Right atrium auricular region (tissue), 2 donors: Measurements from ENCODE around the gene NCAPG2. TPM values are rescaled to one million over a fixed set of nuclear protein-coding genes. Genes with fewer than 3 reads are reported as not detected.

Experiments used
- DNase-seq: peaks from one replicate; pipeline ENCODE4 v3.0.0-alpha.2; 2019; ENCODE audit warnings: low spot score
- H3K27ac ChIP-seq, 2 donors: fragments of 200-600 bp; sonication (generic); 1 replicate in 1 of 2; 2 replicates in 1 of 2; pipeline ENCODE4 v1.5.1; 2016 to 2019
- H3K27me3 ChIP-seq, 2 donors: fragments of 200-600 bp; sonication (generic); one replicate each; pipeline versions ENCODE4 v1.5.1 to v1.6.0; 2017 to 2019
- H3K36me3 ChIP-seq: fragments of 200-600 bp; sonication (generic); one replicate; pipeline ENCODE4 v1.5.1; 2016
- H3K4me1 ChIP-seq, 2 donors: fragments of 200-600 bp; sonication (generic); one replicate each; pipeline versions ENCODE4 v1.5.1 to v1.6.0; 2017 to 2019
- H3K4me3 ChIP-seq, 2 donors: fragments of 200-600 bp; sonication (generic); 1 replicate in 1 of 2; 2 replicates in 1 of 2; pipeline ENCODE4 v1.5.1; 2017 to 2019; ENCODE audit warnings: mild to moderate bottlenecking in 1 of 2, moderate library complexity in 1 of 2
- H3K9me3 ChIP-seq, 2 donors: fragments of 200-600 bp; sonication (generic); one replicate each; pipeline ENCODE4 v1.5.1; 2019
- total RNA-seq, 2 donors: library from RNA; depleted of rRNA; stranded (reverse); fragments of >200 nt; gene quantifications; one replicate each; pipeline ENCODE4 v1.1.0, GENCODE V29; 2016
- TF ChIP-seq, protein P1 (sequence below), 2 donors: fragments of 200-600 bp; sonication (generic); IDR thresholded peaks; one replicate each; pipeline ENCODE4 v1.5.1; 2019; ENCODE audit warnings: antibody characterized with exemption in 2 of 2

NCAPG2 gene
- total RNA-seq, 2 donors from 2014 or later = 2.8 to 3.1 TPM

DNA sequence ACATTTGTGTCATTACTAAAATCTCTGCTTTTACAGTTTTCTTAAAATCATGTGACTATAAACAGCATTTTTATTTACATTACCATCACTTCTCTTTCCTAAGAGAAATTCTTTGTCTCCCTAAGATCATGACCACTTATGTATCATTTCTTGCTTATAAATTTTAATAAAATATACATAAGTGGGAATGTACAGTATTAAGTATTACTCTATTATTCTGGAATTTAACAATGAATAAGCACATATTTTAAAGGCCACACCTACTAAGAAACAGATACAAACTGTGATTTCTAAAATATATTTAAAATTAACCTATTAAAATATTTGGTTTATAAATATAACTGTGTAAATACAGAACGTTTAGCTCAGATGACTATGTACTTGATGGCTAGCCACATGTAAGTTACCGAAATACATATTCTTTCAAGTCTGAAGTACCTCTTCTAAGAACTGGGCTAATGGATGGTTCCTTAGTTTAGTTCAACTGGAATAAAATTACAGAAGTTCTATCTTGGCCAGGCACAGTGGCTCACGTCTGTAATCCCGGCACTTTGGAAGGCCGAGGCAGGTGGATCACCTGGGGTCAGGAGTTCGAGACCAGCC lies 83.7 kb downstream of the NCAPG2 start:
- H3K27ac ChIP-seq = no peak overlapping the region
- no peaks in the 10 kb centered on the region for H3K9me3 ChIP-seq
- H3K36me3 ChIP-seq = no peaks in the 10 kb centered on the region
- TF ChIP-seq, protein P1, sequence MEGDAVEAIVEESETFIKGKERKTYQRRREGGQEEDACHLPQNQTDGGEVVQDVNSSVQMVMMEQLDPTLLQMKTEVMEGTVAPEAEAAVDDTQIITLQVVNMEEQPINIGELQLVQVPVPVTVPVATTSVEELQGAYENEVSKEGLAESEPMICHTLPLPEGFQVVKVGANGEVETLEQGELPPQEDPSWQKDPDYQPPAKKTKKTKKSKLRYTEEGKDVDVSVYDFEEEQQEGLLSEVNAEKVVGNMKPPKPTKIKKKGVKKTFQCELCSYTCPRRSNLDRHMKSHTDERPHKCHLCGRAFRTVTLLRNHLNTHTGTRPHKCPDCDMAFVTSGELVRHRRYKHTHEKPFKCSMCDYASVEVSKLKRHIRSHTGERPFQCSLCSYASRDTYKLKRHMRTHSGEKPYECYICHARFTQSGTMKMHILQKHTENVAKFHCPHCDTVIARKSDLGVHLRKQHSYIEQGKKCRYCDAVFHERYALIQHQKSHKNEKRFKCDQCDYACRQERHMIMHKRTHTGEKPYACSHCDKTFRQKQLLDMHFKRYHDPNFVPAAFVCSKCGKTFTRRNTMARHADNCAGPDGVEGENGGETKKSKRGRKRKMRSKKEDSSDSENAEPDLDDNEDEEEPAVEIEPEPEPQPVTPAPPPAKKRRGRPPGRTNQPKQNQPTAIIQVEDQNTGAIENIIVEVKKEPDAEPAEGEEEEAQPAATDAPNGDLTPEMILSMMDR (IDR thresholded peaks at IDR 0.05) = no peak
- no peak for DNase-seq
- H3K27me3 ChIP-seq = no peaks in the 10 kb centered on the region
- no peak overlapping the region for H3K4me3 ChIP-seq
- no peaks in the 10 kb centered on the region for H3K4me1 ChIP-seq

DNA sequence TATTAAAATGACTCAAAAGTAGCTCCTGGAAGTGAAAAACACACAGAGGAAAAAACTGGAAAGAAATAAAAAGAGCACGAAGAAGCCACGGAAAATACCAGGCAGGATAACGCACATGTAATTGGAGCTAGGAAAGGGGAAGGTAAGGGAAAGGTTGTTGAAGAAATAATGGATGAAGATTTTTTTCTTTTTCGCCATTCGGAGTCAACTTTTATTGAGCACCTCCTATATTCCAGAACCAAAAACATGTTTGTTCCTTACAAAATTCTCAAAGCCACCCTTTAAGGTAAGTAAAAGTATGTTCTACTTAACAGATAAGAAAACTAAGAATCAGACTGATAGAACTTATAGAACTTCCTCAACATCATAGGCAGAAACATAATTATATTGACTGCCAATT lies 84.2 kb downstream of the NCAPG2 start:
- Histone ChIP-seq H3K9me3 (no peaks in the 10 kb centered on the region), H3K4me1 (no peaks in the 10 kb centered on the region), H3K27me3 (no peaks in the 10 kb centered on the region), H3K36me3 (no peaks in the 10 kb centered on the region), H3K4me3 (no peak overlapping the region), H3K27ac (no peak overlapping the region)
- TF ChIP-seq, protein P1 (IDR thresholded peaks at IDR 0.05) = no peak
- DNase-seq = no peak

GRCh38 chr7:158618745-158619140 lies 85.9 kb downstream of the NCAPG2 start:
- Histone ChIP-seq H3K4me3 (no peak overlapping the region), H3K27ac (no peak overlapping the region), H3K36me3 (no peaks in the 10 kb centered on the region), H3K27me3 (no peaks in the 10 kb centered on the region), H3K9me3 (no peaks in the 10 kb centered on the region), H3K4me1 (no peaks in the 10 kb centered on the region)
- TF ChIP-seq, protein P1 (IDR thresholded peaks at IDR 0.05) = no peak
- DNase-seq = no peak

DNA sequence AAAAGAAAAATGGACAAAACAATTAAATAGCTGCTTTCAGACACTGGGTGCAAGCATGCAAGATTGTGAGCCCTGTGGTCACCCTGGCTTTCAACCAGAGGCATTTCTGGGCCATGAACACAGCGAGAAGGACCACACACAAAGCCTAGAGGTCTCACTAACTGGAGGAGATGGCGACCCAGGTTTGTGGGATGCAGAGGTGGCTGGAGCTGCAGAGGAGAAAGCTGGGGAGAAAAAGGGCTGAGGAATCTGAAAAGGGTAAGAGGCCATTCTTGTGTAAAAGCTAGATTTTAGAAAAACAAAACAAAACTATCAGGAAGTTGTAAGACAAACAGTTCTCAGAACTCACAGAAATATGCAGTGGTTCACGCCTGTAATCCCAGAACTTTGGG lies 86.9 kb downstream of the NCAPG2 start:
- Histone ChIP-seq H3K4me3 (no peak overlapping the region), H3K27ac (no peak overlapping the region), H3K27me3 (no peaks in the 10 kb centered on the region), H3K36me3 (no peaks in the 10 kb centered on the region), H3K4me1 (no peaks in the 10 kb centered on the region), H3K9me3 (no peaks in the 10 kb centered on the region)
- no peak for DNase-seq
- TF ChIP-seq, protein P1 (IDR thresholded peaks at IDR 0.05) = no peak

DNA sequence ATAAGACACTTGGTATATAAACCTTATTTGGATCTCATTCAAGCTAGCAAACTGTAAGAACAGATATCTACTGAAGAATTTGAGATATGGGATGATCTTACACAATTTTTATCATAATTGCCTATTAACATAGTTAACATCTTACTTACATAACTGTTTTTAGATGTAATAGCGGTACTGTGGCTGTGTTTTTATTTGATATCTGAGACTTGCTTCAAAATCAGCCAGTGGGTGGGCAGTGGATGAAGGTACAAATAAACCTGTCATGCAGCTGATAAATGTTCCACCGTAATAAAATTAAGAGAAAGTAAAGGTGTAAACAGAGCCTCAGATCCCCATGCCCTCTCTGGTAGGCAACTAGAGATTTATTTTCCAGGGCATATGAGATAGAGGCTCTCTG lies 88.6 kb downstream of the NCAPG2 start:
- Histone ChIP-seq H3K36me3 (no peaks in the 10 kb centered on the region), H3K27me3 (no peaks in the 10 kb centered on the region), H3K27ac (no peak overlapping the region), H3K4me1 (no peaks in the 10 kb centered on the region), H3K4me3 (no peak overlapping the region), H3K9me3 (no peaks in the 10 kb centered on the region)
- DNase-seq = no peak
- TF ChIP-seq, protein P1 (IDR thresholded peaks at IDR 0.05) = no peak

- Histone ChIP-seq H3K27me3 (no peaks in the 10 kb centered on the region), H3K4me3 (no peak overlapping the region), H3K9me3 (no peaks in the 10 kb centered on the region), H3K4me1 (no peaks in the 10 kb centered on the region), H3K36me3 (no peaks in the 10 kb centered on the region), H3K27ac (no peak overlapping the region)
- no peak for DNase-seq
- TF ChIP-seq, protein P1 (IDR thresholded peaks at IDR 0.05) = no peak
Measured at GRCh38 chr7:158614700-158615099, 89.9 kb downstream of the NCAPG2 start.
